K562 (cell line): ENCODE measurements around the gene MPRIP. TPM values are rescaled to one million over a fixed set of nuclear protein-coding genes. Genes with fewer than 3 reads are reported as not detected.

Experiments
- ATAC-seq: fragments of 200-7000 bp; cut with Tn5 transposase; 3 replicates; pipeline ENCODE4 v1.9.1; 2020; ENCODE audit warnings: moderate library complexity
- BruUV-seq: library from RNA; stranded (reverse); fragments of 400-500 nt; replicated peaks from 2 replicates; lab custom pipeline; 2021; lab: Mats Ljungman, UMichigan
- CTCF ChIA-PET: fragments of 300-600 bp; formaldehyde crosslinking; extraction: SDS; loops from one replicate; lab custom pipeline; 2021; ENCODE audit warnings: low intra/inter-chr PET ratio; lab: Yijun Ruan, JAX
- POLR2A ChIA-PET: fragments of 300-600, 350-650 bp; sonication (Branson Sonifier 250); formaldehyde crosslinking; extraction: SDS; loops from one replicate; lab custom pipeline; 2021; ENCODE audit warnings: antibody characterized with exemption, inconsistent platforms; lab: Yijun Ruan, JAX
- DNase-seq, 4 experiments: peaks; one replicate each; pipeline versions ENCODE4 v3.0.0 to v3.0.0-alpha.2; 2011 to 2018; ENCODE audit warnings: low spot score in 3 of 4, mixed read lengths in 3 of 4; ENCODE audit errors: extremely low read depth in 1 of 4
- FAIRE-seq: peaks from 2 replicates; lab custom pipeline; 2011; peaks lifted over from hg19 to GRCh38; lab: Jason Lieb, UNC
- H2AFZ ChIP-seq: 2 replicates; pipeline ENCODE4 v1.6.0; 2011; ENCODE audit warnings: low read depth, low read length, control low read depth, inconsistent platforms
- H3K27ac ChIP-seq: fragments of 200-600 bp; 3 replicates; pipeline ENCODE4 v1.8.0; 2011; ENCODE audit warnings: low read depth, mild to moderate bottlenecking, control low read depth, inconsistent platforms, low read length, moderate library complexity, mixed read lengths; ENCODE audit errors: extremely low read depth
- H3K27me3 ChIP-seq, 2 experiments: fragments of 300-600 bp in 1 of 2; 2 replicates in 1 of 2; 3 replicates in 1 of 2; pipeline versions ENCODE4 v1.6.0 to v1.8.0; 2011; ENCODE audit warnings: inconsistent platforms in 2 of 2, low read length in 2 of 2, mild to moderate bottlenecking in 1 of 2, mixed read lengths in 1 of 2, moderate library complexity in 1 of 2; ENCODE audit not compliant: control insufficient read depth in 2 of 2, insufficient read depth in 2 of 2
- H3K36me3 ChIP-seq: fragments of 300-600 bp; 3 replicates; pipeline ENCODE4 v1.8.0; 2011; ENCODE audit warnings: mild to moderate bottlenecking, low read length, inconsistent platforms; ENCODE audit not compliant: control insufficient read depth, insufficient read depth
- H3K4me1 ChIP-seq, 2 experiments: fragments of 200-600 bp in 1 of 2; replicated peaks in 1 of 2; 2 replicates in 1 of 2; 3 replicates in 1 of 2; pipeline versions ENCODE4 v1.5.1 to v1.8.0; 2011; ENCODE audit warnings: inconsistent platforms in 2 of 2, low read length in 2 of 2, mild to moderate bottlenecking in 1 of 2, mixed read lengths in 1 of 2, moderate library complexity in 1 of 2; ENCODE audit not compliant: control insufficient read depth in 2 of 2, insufficient read depth in 2 of 2
- H3K4me2 ChIP-seq: 2 replicates; pipeline ENCODE4 v1.6.1; 2011; ENCODE audit warnings: low read length, control low read depth, inconsistent platforms, mixed read lengths; ENCODE audit not compliant: insufficient read depth
- H3K4me3 ChIP-seq: fragments of 200-600 bp; sonication (generic), shearing (Covaris generic); 2 replicates; pipeline ENCODE4 v1.5.1; 2016; ENCODE audit warnings: control low read depth, inconsistent platforms
- H3K79me2 ChIP-seq: fragments of 200-600 bp; 3 replicates; pipeline ENCODE4 v1.8.0; 2011; ENCODE audit warnings: low read length, inconsistent platforms; ENCODE audit not compliant: control insufficient read depth, insufficient read depth
- H3K9ac ChIP-seq, 2 experiments: 2 replicates each; pipeline versions ENCODE4 v1.6.0 to v1.6.1; 2011; ENCODE audit warnings: low read depth in 2 of 2, low read length in 2 of 2, control low read depth in 1 of 2, inconsistent platforms in 1 of 2, mild to moderate bottlenecking in 1 of 2, mixed read lengths in 1 of 2; ENCODE audit not compliant: insufficient read depth in 1 of 2
- H3K9me1 ChIP-seq: one replicate; pipeline ENCODE4 v1.6.0; 2011; ENCODE audit warnings: inconsistent platforms, mild to moderate bottlenecking, low read length, moderate library complexity; ENCODE audit not compliant: control insufficient read depth, insufficient read depth
- H3K9me3 ChIP-seq: replicated peaks from 2 replicates; pipeline ENCODE4 v1.5.1; 2011; ENCODE audit warnings: low read depth, low read length, inconsistent platforms; ENCODE audit not compliant: control insufficient read depth, insufficient read depth
- H4K20me1 ChIP-seq: replicated peaks from 2 replicates; pipeline ENCODE4 v1.6.1; 2011; ENCODE audit warnings: low read length, inconsistent platforms, mixed read lengths; ENCODE audit not compliant: control insufficient read depth, insufficient read depth
- GABPB2 ChIP-seq: fragments of 250-450 bp; sonication (Bioruptor Pico); conservative IDR thresholded peaks from 2 replicates; pipeline ENCODE4 v1.5.1; 2021; ENCODE audit warnings: mild to moderate bottlenecking
- KDM5B ChIP-seq: fragments of 200-600 bp; sonication (generic); IDR thresholded peaks from 2 replicates; pipeline ENCODE4 v1.6.1; 2012; ENCODE audit warnings: low read depth, mild to moderate bottlenecking, moderate library complexity, low read length, control low read depth, inconsistent platforms; ENCODE audit not compliant: insufficient replicate concordance
- MCM5 ChIP-seq: fragments of 450-650 bp; IDR thresholded peaks from 2 replicates; pipeline ENCODE4 v1.6.1; 2016; ENCODE audit warnings: low read depth
- MTA1 ChIP-seq: fragments of 450-650 bp; IDR thresholded peaks from 2 replicates; pipeline ENCODE4 v1.6.1; 2017; ENCODE audit warnings: borderline replicate concordance
- POLR2B ChIP-seq: fragments of 450-650 bp; IDR thresholded peaks from 2 replicates; pipeline ENCODE4 v1.6.1; 2018; ENCODE audit warnings: low read depth; ENCODE audit not compliant: partially characterized antibody
- ZNF695 ChIP-seq: fragments of 450-650 bp; formaldehyde crosslinking; IDR thresholded peaks from 2 replicates; pipeline ENCODE4 v1.4.0; 2020; ENCODE audit warnings: mild to moderate bottlenecking, moderate library complexity
- ZNF707 ChIP-seq: fragments of 250-450 bp; sonication (Bioruptor Pico); conservative IDR thresholded peaks from 2 replicates; pipeline ENCODE4 v1.8.0; 2022; ENCODE audit warnings: inconsistent platforms, mild to moderate bottlenecking, moderate library complexity
- WGBS: fragments of 100-300 bp; shearing (Covaris generic); methylation state at CpG from one replicate; pipeline ENCODE4 v1.1.6; 2016; ENCODE audit warnings: low coverage, mixed read lengths; ENCODE audit not compliant: insufficient coverage; ENCODE audit errors: missing lambda C conversion rate; 5-methylcytosine and 5-hydroxymethylcytosine counted together
- in situ Hi-C: fragments of 300-500 bp; cut with MboI; formaldehyde crosslinking; loops from 4 replicates; pipeline ENCODE4 v1.15.0; 2018; ENCODE audit warnings: inconsistent platforms, mixed read lengths
- intact Hi-C: fragments of 100-400 bp; cut with micrococcal nuclease; formaldehyde crosslinking; loops from 2 replicates; pipeline ENCODE4 v1.14.2; 2022
- polyA plus RNA-seq, 8 experiments: library from polyadenylated mRNA; depleted of rRNA in 4 of 8; stranded (reverse) in 5 of 8; unstranded in 3 of 8; fragments of >200 nt; fragmentation: Nextera tagmentation in 2 of 8; fragmentation: Illumina TruSeq in 1 of 8; extraction: Ambion mirVana in 2 of 8; extraction: Trizol in 1 of 8; gene quantifications; 2 replicates each; pipeline versions ENCODE4 v1.2.1 to v1.2.3, GENCODE V29; 2011 to 2014; ENCODE audit warnings: inconsistent platforms in 1 of 8, missing spikeins in 1 of 8
- total RNA-seq, 7 experiments: library from RNA; depleted of rRNA in 6 of 7; stranded (reverse); fragments of >200 nt in 6 of 7; fragmentation: Illumina TruSeq in 2 of 7; extraction: Trizol in 2 of 7; gene quantifications; 2 replicates each; pipeline versions ENCODE4 v1.2.1 to v1.2.3, GENCODE V29; 2011 to 2021; ENCODE audit warnings: low replicate concordance in 1 of 7
- TF ChIP-seq, protein P1 (sequence below): sonication (generic); formaldehyde crosslinking; IDR thresholded peaks from 2 replicates; pipeline ENCODE4 v1.8.0; 2022; ENCODE audit warnings: missing genetic modification reagents, mild to moderate bottlenecking, moderate library complexity, borderline replicate concordance
- TF ChIP-seq, protein P2 (sequence below): fragments of 200-400 bp; formaldehyde crosslinking; IDR thresholded peaks from 2 replicates; pipeline ENCODE4 v1.6.1; 2017; ENCODE audit warnings: mild to moderate bottlenecking, low read depth, low read length, moderate library complexity
- TF ChIP-seq, protein P3 (sequence below): fragments of 250-450 bp; sonication (Bioruptor Pico); IDR thresholded peaks from 2 replicates; pipeline ENCODE4 v1.8.0; 2021; ENCODE audit warnings: moderate library complexity, mild to moderate bottlenecking, inconsistent platforms

MPRIP gene
- total and polyA plus RNA-seq, 9 of the 15 experiments (the other 6 are each of a cell fraction or from before 2014, with no cell fraction given): 10.0 to 72.6 (median 30.1) TPM

DNA sequence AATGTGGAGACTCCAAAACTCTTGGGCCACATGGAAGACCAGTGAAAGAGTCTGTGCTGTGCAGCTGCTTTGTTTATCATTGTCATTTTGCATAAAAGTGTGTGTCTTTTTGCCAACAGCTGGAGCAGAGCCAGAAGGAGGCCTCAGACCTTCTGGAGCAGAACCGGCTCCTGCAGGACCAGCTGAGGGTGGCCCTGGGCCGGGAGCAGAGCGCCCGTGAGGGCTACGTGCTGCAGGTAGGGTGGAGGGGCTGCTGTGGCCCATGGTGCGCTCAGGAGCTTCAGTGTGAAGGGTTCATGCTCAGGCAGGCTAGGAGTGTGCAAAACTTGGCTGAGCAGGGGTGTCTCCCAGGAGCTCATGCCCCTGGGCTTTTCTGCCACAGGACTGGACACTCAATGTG is 118.9 kb downstream of the MPRIP start:
- POLR2A ChIA-PET: no interaction called here

More for the DNA sequence above, 118.9 kb downstream of the MPRIP start:
- H4K20me1 ChIP-seq: no peaks in the 10 kb centered on the region
- intact Hi-C loops: no loop called here
- no peak overlapping the region for H3K9ac ChIP-seq
- DNase-seq: no peak
- H3K4me1 ChIP-seq: no peaks in the 10 kb centered on the region
- no peaks in the 10 kb centered on the region for H3K79me2 ChIP-seq
- no peaks in the 10 kb centered on the region for H3K9me3 ChIP-seq
- no peak overlapping the region for H3K4me3 ChIP-seq
- ATAC-seq: no peak
- H3K27ac ChIP-seq: no peak overlapping the region
- H3K4me2 ChIP-seq: no peak overlapping the region
- FAIRE-seq: no peak
- no TSS peak for BruUV-seq
- H3K9me1 ChIP-seq: peaks cover 3% of the 10 kb centered on the region
- 82% methylated on average over 2 of the region's 6 CpGs for WGBS
- CTCF ChIA-PET: no interaction called here
- in situ Hi-C loops: no loop called here
- TF ChIP-seq MCM5 (no peak), ZNF695 (no peak), ZNF707 (no peak), GABPB2 (no peak), MTA1 (no peak), KDM5B (no peak), POLR2B (no peak)
- TF ChIP-seq, protein P1, sequence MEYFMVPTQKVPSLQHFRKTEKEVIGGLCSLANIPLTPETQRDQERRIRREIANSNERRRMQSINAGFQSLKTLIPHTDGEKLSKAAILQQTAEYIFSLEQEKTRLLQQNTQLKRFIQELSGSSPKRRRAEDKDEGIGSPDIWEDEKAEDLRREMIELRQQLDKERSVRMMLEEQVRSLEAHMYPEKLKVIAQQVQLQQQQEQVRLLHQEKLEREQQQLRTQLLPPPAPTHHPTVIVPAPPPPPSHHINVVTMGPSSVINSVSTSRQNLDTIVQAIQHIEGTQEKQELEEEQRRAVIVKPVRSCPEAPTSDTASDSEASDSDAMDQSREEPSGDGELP (CRISPR knock-in tag): no peak
- TF ChIP-seq, protein P2, sequence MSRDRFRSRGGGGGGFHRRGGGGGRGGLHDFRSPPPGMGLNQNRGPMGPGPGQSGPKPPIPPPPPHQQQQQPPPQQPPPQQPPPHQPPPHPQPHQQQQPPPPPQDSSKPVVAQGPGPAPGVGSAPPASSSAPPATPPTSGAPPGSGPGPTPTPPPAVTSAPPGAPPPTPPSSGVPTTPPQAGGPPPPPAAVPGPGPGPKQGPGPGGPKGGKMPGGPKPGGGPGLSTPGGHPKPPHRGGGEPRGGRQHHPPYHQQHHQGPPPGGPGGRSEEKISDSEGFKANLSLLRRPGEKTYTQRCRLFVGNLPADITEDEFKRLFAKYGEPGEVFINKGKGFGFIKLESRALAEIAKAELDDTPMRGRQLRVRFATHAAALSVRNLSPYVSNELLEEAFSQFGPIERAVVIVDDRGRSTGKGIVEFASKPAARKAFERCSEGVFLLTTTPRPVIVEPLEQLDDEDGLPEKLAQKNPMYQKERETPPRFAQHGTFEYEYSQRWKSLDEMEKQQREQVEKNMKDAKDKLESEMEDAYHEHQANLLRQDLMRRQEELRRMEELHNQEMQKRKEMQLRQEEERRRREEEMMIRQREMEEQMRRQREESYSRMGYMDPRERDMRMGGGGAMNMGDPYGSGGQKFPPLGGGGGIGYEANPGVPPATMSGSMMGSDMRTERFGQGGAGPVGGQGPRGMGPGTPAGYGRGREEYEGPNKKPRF: no peak
- TF ChIP-seq, protein P3, sequence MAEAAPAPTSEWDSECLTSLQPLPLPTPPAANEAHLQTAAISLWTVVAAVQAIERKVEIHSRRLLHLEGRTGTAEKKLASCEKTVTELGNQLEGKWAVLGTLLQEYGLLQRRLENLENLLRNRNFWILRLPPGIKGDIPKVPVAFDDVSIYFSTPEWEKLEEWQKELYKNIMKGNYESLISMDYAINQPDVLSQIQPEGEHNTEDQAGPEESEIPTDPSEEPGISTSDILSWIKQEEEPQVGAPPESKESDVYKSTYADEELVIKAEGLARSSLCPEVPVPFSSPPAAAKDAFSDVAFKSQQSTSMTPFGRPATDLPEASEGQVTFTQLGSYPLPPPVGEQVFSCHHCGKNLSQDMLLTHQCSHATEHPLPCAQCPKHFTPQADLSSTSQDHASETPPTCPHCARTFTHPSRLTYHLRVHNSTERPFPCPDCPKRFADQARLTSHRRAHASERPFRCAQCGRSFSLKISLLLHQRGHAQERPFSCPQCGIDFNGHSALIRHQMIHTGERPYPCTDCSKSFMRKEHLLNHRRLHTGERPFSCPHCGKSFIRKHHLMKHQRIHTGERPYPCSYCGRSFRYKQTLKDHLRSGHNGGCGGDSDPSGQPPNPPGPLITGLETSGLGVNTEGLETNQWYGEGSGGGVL: no peak
- no peaks in the 10 kb centered on the region for H3K27me3 ChIP-seq
- H2AFZ ChIP-seq: no peak overlapping the region
- peaks cover 46% of the 10 kb centered on the region; the same call in 2 of the 3 replicates for H3K36me3 ChIP-seq
